Activated T-helper 2 cell treated with anti-CD3 and anti-CD28 coated beads, Interferon-gamma antibody, Interleukin-2, Interleukin-4, amounts not matched to agents 10 μg/mL and 5 μg/mL and 100 μg/mL, durations not matched to agents 14 hours and 24 hours and 36 hours (primary cell): Measurements from ENCODE around the gene FMN2. TPM values are rescaled to one million over a fixed set of nuclear protein-coding genes. Genes with fewer than 3 reads are reported as not detected.

ENCODE experiments used
- DNase-seq: peaks from one replicate; pipeline ENCODE4 v3.0.0; 2021; ENCODE audit warnings: low spot score
- H3K27ac Mint-ChIP-seq: one replicate; pipeline ENCODE4 v1.8.0; 2021; ENCODE audit warnings: mixed read lengths
- H3K27me3 Mint-ChIP-seq: one replicate; pipeline ENCODE4 v1.8.0; 2021; ENCODE audit warnings: low read depth, mixed read lengths
- H3K36me3 Mint-ChIP-seq: one replicate; pipeline ENCODE4 v1.8.0; 2021; ENCODE audit warnings: low read depth, mixed read lengths
- H3K4me1 Mint-ChIP-seq: one replicate; pipeline ENCODE4 v1.8.0; 2021; ENCODE audit warnings: low read depth, mixed read lengths
- H3K4me3 Mint-ChIP-seq: one replicate; pipeline ENCODE4 v1.8.0; 2021; ENCODE audit warnings: low read depth, mild to moderate bottlenecking, moderate library complexity, mixed read lengths
- H3K9me3 Mint-ChIP-seq: one replicate; pipeline ENCODE4 v1.8.0; 2021; ENCODE audit warnings: mixed read lengths
- intact Hi-C: fragments of 100-400 bp; cut with micrococcal nuclease; formaldehyde crosslinking; loops from one replicate; pipeline ENCODE4 v1.15.1; 2023
- total RNA-seq: library from RNA; stranded (reverse); gene quantifications from 2 replicates; pipeline ENCODE4 v1.2.3, GENCODE V29; 2022

The FMN2 gene
- total RNA-seq, 1 donor from 2014 or later, result not detected

DNA sequence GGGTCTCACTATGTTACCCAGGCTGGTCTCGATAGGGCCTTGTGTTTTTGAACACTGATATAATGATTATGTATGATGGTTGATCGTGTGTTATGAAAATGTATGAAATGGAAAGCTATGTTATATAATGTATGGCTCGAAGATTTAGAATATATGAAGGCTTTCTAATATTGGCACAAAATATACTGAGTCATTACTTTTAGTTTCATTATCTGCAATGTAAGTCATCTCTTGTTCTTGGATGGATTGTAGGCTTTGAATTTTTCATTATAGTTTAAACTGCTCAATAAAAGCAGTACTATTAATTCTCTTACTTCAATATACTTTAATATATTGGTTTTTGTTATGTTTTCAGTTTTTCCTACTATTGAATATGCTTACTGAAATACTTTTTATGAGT lies 10.1 kb downstream of the FMN2 start:
- no peaks in the 10 kb centered on the region for H3K36me3 Mint-ChIP-seq
- no peak for DNase-seq
- no peaks in the 10 kb centered on the region for H3K9me3 Mint-ChIP-seq
- H3K27me3 Mint-ChIP-seq, result no peaks in the 10 kb centered on the region
- H3K27ac Mint-ChIP-seq, result no peak overlapping the region
- no peak overlapping the region for H3K4me3 Mint-ChIP-seq
- intact Hi-C loops, result no loop called here
- H3K4me1 Mint-ChIP-seq, result no peaks in the 10 kb centered on the region

DNA sequence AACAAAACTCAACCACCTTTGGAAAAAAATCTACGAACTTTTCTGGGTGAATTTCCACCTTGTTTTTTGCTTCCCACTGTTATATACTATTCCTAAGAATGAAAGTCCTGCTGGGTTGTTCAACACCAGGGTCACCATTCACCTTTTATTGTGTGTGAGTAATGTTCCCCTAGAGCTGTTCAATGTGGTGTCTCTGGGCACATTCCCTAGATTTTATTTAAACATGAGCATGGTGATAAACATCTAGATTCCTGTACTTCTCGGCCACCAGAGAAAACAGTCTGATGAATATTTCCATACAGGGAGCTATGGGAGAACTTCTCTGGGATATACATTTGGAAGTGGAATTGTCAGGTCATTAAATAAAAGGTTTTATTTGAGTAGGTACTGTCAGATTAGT lies 13.0 kb downstream of the FMN2 start:
- H3K27ac Mint-ChIP-seq, result no peak overlapping the region
- no peaks in the 10 kb centered on the region for H3K36me3 Mint-ChIP-seq
- no peak for DNase-seq
- no peaks in the 10 kb centered on the region for H3K27me3 Mint-ChIP-seq
- H3K9me3 Mint-ChIP-seq, result no peaks in the 10 kb centered on the region
- H3K4me3 Mint-ChIP-seq, result no peak overlapping the region
- intact Hi-C loops, result no loop called here
- no peaks in the 10 kb centered on the region for H3K4me1 Mint-ChIP-seq

DNA sequence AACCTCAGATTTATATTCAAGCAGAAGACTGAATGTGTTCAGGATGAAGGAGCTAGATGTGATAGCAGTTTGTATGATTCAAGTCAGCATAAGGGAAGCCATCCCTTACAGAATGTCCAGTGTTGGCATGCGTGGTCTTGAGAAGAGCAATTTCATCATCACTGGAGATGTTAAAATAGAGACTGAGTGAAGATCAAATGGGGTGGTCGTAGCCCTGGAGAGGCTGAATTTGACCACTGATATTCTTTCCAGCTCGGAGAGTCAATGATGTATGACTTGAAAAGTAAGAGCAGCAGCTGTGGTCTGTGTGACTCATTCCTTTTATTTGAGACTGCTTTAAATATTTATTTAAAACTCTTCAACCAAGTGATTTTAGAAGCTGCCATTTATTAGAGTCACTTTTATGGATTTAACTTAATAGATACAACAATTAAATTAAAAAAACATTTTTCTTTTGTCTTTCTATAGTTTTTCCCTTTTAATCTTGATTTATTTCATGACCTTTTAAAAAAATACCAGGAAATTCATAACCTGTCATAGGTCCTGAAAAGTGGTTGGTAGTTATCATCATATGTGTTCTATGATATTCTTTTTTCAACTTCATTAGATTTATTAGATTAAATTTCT lies 15.5 kb downstream of the FMN2 start:
- Mint-ChIP-seq H3K36me3 (no peaks in the 10 kb centered on the region), H3K27ac (no peak overlapping the region), H3K9me3 (no peaks in the 10 kb centered on the region), H3K4me1 (no peaks in the 10 kb centered on the region), H3K27me3 (no peaks in the 10 kb centered on the region), H3K4me3 (no peak overlapping the region)
- intact Hi-C loops, result no loop called here
- no peak for DNase-seq

GRCh38 chr1:240109130-240109529 lies 17.4 kb downstream of the FMN2 start:
- Mint-ChIP-seq H3K9me3 (no peaks in the 10 kb centered on the region), H3K36me3 (no peaks in the 10 kb centered on the region), H3K27ac (no peak overlapping the region), H3K4me1 (no peaks in the 10 kb centered on the region), H3K4me3 (no peak overlapping the region), H3K27me3 (no peaks in the 10 kb centered on the region)
- DNase-seq, result no peak
- intact Hi-C loops, result no loop called here

DNA sequence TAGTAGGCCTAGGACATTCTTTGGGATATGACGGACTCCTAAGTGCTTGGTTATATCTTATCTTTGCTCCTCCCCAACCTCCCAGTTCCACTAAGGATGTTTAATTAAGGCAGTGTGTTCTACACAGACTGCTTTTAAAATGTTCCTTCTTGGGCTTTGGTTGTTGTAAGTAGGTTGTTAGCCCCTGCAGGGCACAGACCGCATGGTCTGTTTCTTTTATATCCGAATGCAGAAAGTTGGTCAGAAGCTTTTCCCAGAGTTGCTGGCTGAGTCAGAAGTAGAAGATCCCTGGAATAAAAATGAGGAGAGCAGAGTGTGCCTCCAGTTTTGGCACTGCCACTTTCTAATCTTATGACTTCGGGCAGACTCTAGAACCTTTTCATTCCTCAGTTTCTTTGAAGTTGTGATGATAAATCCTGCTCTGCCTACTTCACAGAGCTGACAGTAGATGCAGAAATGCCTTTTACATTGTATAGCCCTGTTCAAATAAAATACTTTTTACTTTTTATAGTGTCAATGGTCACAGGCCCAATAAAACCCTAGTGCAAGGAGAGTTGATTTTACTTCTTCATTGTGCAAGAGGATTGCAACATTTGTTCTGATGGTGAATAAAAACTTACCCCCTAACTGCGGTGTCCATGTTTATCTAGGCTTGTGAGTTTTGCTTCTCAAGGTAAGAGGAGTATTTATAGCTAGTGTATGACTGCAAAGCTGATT lies 18.4 kb downstream of the FMN2 start:
- Mint-ChIP-seq H3K27me3 (no peaks in the 10 kb centered on the region), H3K9me3 (no peaks in the 10 kb centered on the region), H3K36me3 (no peaks in the 10 kb centered on the region), H3K27ac (no peak overlapping the region), H3K4me1 (no peaks in the 10 kb centered on the region), H3K4me3 (no peak overlapping the region)
- no peak for DNase-seq
- intact Hi-C loops, result no loop called here

- no peak for DNase-seq
- Mint-ChIP-seq H3K27ac (no peak overlapping the region), H3K27me3 (no peaks in the 10 kb centered on the region), H3K4me3 (no peak overlapping the region), H3K36me3 (no peaks in the 10 kb centered on the region), H3K4me1 (no peaks in the 10 kb centered on the region), H3K9me3 (no peaks in the 10 kb centered on the region)
- intact Hi-C loops, result no loop called here
These were observed 19.9 kb downstream of the FMN2 start for GRCh38 chr1:240111558-240111957.

DNA sequence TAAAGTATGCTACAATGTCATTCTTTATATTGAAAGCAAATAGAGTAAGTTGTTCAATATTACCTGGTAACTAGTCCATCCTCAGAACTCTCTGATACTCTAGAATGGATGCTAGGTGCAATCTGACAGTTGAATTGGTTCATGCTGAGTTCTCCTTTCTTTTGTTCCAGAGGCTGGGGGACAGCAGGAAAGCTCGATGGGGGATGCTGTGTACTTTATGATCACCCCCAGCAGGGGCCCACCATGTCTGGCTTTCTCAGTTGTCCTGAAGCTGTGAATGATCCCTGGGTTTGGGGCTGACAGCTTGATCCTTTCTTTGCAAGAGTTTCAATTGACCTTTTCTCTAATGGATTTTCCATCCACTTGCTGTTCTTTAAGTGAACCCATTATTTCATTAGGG lies 22.5 kb downstream of the FMN2 start:
- Mint-ChIP-seq H3K4me1 (no peaks in the 10 kb centered on the region), H3K27ac (no peak overlapping the region), H3K27me3 (no peaks in the 10 kb centered on the region), H3K9me3 (no peaks in the 10 kb centered on the region), H3K36me3 (no peaks in the 10 kb centered on the region), H3K4me3 (no peak overlapping the region)
- DNase-seq, result no peak
- intact Hi-C loops, result no loop called here

DNA sequence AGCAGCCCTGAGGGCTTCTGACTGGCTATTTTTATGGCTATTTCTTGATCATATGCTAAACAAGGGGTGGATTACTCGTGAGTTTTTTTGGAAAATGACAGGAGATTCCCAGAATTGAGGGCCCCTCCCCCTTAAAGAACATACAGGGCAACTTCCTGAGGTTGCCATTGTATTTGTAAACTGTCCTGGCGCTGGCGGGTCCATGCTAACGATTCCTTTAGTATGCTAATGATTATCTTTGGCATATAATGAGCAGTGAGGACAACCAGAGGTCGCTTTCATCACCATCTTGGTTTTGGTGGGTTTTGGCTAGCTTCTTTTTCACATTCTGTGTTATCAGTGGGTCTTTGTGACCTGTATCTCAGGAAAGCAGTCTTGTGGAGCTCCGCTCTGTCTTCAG lies 24.1 kb downstream of the FMN2 start:
- no peaks in the 10 kb centered on the region for H3K36me3 Mint-ChIP-seq
- intact Hi-C loops, result no loop called here
- DNase-seq, result no peak
- no peaks in the 10 kb centered on the region for H3K4me1 Mint-ChIP-seq
- no peak overlapping the region for H3K27ac Mint-ChIP-seq
- H3K4me3 Mint-ChIP-seq, result no peak overlapping the region
- H3K9me3 Mint-ChIP-seq, result no peaks in the 10 kb centered on the region
- no peaks in the 10 kb centered on the region for H3K27me3 Mint-ChIP-seq

- intact Hi-C loops, result no loop called here
- H3K27ac Mint-ChIP-seq, result no peak overlapping the region
- H3K36me3 Mint-ChIP-seq, result no peaks in the 10 kb centered on the region
- H3K9me3 Mint-ChIP-seq, result no peaks in the 10 kb centered on the region
- H3K4me1 Mint-ChIP-seq, result no peaks in the 10 kb centered on the region
- H3K4me3 Mint-ChIP-seq, result no peak overlapping the region
- no peak for DNase-seq
- no peaks in the 10 kb centered on the region for H3K27me3 Mint-ChIP-seq
These were observed 25.4 kb downstream of the FMN2 start for GRCh38 chr1:240116831-240117769.

GRCh38 chr1:240117930-240118329 lies 26.2 kb downstream of the FMN2 start:
- no peak for DNase-seq
- no peak overlapping the region for H3K4me3 Mint-ChIP-seq
- H3K27me3 Mint-ChIP-seq, result no peaks in the 10 kb centered on the region
- H3K27ac Mint-ChIP-seq, result no peak overlapping the region
- H3K9me3 Mint-ChIP-seq, result no peaks in the 10 kb centered on the region
- intact Hi-C loops, result no loop called here
- no peaks in the 10 kb centered on the region for H3K4me1 Mint-ChIP-seq
- no peaks in the 10 kb centered on the region for H3K36me3 Mint-ChIP-seq

DNA sequence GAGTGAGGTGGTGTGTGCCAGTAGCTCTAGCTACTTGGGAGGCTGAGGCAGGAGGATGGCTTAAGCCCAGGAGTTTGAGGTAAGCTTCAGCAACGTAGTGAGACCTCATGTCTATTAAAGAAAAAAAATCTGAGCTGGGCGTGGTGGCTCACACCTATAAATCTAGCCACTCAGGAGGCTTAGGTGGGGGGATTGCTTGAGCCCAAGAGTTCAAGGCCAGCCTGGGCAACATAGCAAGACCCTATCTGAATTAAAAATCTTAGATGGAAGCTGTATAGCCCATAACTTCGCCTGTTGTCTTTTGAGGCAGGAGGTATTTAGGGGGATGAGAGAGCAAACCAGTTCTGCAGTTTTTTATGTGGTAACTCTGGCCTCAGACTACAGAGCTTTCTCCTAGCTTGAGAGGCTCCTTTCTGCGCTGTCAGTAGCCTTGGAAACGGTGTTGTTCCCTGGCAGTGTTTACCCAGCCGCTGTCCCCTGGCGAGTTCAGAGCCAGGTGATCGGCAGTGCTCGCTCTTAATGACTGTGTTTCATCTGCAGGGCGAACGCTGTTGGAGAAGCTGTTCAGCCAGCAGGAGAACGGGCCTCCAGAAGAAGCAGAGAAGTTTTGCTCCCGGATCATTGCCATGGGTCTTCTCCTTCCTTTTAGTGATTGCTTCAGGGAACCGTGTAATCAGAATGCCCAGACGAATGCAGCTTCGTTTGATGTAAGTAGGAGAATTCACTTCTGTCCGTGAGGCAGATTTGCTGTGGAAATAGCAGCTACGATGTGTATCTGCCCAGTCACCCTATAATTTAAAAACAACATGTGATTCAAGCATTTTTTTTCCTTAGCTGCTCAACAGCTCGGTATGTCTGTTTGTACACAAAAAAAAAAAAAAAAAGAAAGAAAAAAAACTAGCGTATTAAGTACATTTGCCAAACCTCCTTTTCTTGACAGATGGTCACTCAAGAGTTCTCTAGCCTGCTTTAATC lies 31.2 kb downstream of the FMN2 start:
- Mint-ChIP-seq H3K27me3 (no peaks in the 10 kb centered on the region), H3K9me3 (no peaks in the 10 kb centered on the region), H3K27ac (no peak overlapping the region), H3K4me3 (no peak overlapping the region), H3K4me1 (no peaks in the 10 kb centered on the region), H3K36me3 (no peaks in the 10 kb centered on the region)
- intact Hi-C loops, result no loop called here
- no peak for DNase-seq

- intact Hi-C loops, result no loop called here
- Mint-ChIP-seq H3K36me3 (no peaks in the 10 kb centered on the region), H3K27me3 (no peaks in the 10 kb centered on the region), H3K4me1 (no peaks in the 10 kb centered on the region), H3K27ac (no peak overlapping the region), H3K4me3 (no peak overlapping the region), H3K9me3 (no peaks in the 10 kb centered on the region)
- no peak for DNase-seq
These were observed 35.1 kb downstream of the FMN2 start for GRCh38 chr1:240126821-240127220.
